Sigmoid colon (tissue), 4 donors: ENCODE measurements around the gene TEDC1.

Experiments used
- EP300 ChIP-seq, 4 donors: sonication (generic); formaldehyde crosslinking; IDR thresholded peaks; one replicate each; pipeline ENCODE4 v1.6.1; 2017; ENCODE audit warnings: antibody characterized with exemption in 4 of 4
- POLR2A ChIP-seq, 2 donors: fragments of 450-650 bp; IDR thresholded peaks; one replicate each; pipeline ENCODE4 v1.6.1; 2016; ENCODE audit warnings: antibody characterized with exemption in 2 of 2, mild to moderate bottlenecking in 2 of 2, moderate library complexity in 2 of 2
- POLR2AphosphoS5 ChIP-seq, 4 donors: sonication (generic); formaldehyde crosslinking; IDR thresholded peaks; one replicate each; pipeline ENCODE4 v1.6.1; 2017; ENCODE audit warnings: antibody characterized with exemption in 4 of 4
- TF ChIP-seq, protein P1 (sequence below), 4 experiments: fragments of 450-650 bp in 3 of 4; fragments of 200-600 bp in 1 of 4; IDR thresholded peaks; one replicate each; pipeline ENCODE4 v1.5.1; 2016 to 2019; ENCODE audit warnings: antibody characterized with exemption in 4 of 4, mild to moderate bottlenecking in 3 of 4, moderate library complexity in 2 of 4

DNA sequence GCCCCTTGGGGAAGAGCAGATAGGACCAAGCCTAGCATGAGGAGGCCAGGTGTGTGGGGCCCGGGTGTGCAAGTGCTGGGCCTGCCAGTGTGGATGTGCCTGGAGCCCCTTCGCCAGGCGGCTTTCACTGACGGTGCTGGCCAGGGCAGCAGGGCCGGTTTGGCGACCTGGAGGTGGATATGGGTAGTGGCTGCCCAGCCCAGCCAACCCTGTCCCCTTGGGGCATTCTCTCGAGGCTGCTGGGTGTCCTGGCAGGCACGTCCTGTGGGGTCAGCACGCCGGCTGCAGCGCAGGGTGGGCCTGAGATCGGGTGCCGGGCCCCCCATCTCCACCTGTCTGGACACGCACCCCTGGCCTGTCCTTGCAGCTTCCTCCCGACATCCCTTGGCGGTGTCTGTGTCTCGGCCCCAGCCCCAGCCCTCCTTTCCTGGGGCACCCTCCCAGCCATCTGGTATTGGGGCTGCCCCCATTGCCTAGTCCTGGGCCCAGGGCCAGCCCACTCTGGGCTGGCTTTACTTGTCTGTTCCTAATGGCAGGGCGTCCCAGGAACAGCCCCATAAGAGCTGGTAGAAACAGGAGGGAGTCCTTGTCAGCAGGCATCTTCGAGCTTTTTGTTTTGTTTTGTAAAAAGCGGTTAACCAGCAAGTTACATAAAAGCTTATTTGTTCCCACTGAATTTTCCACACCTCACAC is 23.7 kb upstream of the TEDC1 start:
- TF ChIP-seq POLR2AphosphoS5 (IDR thresholded peaks at IDR 0.05) (no peak), EP300 (IDR thresholded peaks at IDR 0.05) (no peak), POLR2A (IDR thresholded peaks at IDR 0.05) (no peak)
- TF ChIP-seq, protein P1, sequence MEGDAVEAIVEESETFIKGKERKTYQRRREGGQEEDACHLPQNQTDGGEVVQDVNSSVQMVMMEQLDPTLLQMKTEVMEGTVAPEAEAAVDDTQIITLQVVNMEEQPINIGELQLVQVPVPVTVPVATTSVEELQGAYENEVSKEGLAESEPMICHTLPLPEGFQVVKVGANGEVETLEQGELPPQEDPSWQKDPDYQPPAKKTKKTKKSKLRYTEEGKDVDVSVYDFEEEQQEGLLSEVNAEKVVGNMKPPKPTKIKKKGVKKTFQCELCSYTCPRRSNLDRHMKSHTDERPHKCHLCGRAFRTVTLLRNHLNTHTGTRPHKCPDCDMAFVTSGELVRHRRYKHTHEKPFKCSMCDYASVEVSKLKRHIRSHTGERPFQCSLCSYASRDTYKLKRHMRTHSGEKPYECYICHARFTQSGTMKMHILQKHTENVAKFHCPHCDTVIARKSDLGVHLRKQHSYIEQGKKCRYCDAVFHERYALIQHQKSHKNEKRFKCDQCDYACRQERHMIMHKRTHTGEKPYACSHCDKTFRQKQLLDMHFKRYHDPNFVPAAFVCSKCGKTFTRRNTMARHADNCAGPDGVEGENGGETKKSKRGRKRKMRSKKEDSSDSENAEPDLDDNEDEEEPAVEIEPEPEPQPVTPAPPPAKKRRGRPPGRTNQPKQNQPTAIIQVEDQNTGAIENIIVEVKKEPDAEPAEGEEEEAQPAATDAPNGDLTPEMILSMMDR (IDR thresholded peaks at IDR 0.05) = no peak
